Fibroblast of pulmonary artery (primary cell): ENCODE data around the gene CFAP298.
A peak's percentile ranks its signal among the peaks of the same experiment; 100 is the strongest.

Experiments
- DNase-seq: peaks from one replicate; pipeline ENCODE4 v3.0.0-alpha.2; 2010; ENCODE audit warnings: low read depth
- H3K4me3 ChIP-seq: replicated peaks from 2 replicates; pipeline ENCODE4 v1.5.1; 2011; ENCODE audit warnings: low read depth, mild to moderate bottlenecking, control low read depth, low read length, moderate library complexity
- CTCF ChIP-seq: IDR thresholded peaks from 2 replicates; pipeline ENCODE4 v1.5.1; 2011; ENCODE audit warnings: mild to moderate bottlenecking, control low read depth, low read length, inconsistent platforms; ENCODE audit errors: missing control alignments

Gene CFAP298

GRCh38 chr21:32554832-32555638, 57.1 kb downstream of the CFAP298 start:
- no peak for TF ChIP-seq CTCF
- peak; percentile 8 for DNase-seq
- no peak overlapping the region for H3K4me3 ChIP-seq

DNA sequence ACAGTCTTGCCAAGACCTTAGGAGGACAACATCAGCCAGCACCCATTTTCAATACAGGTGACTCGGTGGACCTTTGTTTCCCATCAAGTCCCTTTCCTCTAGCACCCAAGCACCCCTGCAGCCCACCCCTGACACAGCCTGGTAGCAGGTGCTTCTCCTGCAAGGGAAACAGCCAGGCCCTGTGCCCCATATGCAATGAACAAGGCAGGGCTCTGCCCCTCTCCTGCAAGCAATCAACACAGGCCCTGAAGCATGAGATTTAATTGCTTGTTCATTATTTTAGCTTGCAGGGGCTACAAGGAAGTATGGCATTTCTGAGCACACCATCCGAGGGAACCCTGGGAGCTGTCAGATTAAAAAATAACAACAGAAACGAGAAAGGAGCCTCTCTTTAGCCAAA, 62.3 kb downstream of the CFAP298 start:
- DNase-seq: no peak
- no peak for TF ChIP-seq CTCF
- H3K4me3 ChIP-seq: no peak overlapping the region

- H3K4me3 ChIP-seq: no peak overlapping the region
- DNase-seq: no peak
- TF ChIP-seq CTCF: no peak
These were observed 62.7 kb downstream of the CFAP298 start for GRCh38 chr21:32549440-32549839.
